Germinal center (tissue), 1 donor: ENCODE measurements around the gene SLC33A1.
"Not testable (repeated sequence)": the region's sequence is repeated elsewhere in the genome, so short reads cannot be mapped to it uniquely, and the experiment has no call there.

ENCODE experiments used
- DNase-seq: peaks from one replicate; pipeline ENCODE4 v3.0.0; 2012; ENCODE audit warnings: mixed read lengths, low spot score

SLC33A1 gene

DNA sequence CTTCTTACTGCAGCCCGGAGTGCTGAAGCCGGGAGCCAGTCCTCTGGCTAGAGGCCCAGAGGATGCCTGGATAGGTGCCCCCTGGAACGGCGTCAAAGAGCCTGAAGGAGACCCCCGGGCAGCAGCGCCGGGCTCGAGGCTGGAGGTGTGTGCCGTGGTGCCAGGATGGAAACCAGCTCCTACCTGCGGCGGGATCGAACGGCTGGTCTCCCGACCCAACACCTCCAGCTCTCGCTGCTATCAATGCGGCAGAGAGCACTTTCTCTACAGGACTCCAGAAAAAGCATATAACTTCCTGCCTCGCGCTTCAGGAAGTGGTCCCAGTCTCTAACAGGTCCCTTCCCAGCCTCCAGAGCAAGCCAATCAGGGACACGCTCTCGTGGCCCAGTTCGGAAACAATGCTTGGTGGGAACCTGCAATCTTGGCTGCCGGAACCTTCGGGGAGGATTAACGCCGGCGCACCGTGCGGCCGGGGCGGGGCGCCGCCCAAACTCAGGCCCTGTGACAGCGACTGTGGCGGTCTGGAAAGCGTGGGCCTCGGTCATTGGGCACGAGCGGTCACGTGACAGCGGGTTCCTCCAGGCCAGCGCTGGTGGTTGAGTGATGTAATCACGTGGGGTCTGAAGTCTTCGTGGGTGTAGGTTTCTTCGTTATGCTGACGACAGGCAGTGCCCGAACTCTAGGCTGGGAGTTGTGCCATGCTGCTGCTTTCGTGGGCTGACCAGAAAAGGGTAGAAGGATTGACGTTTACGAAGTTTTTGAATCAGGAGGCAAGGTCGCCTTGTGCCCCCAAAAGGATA is at the start of gene SLC33A1:
SLC33A1 (minus strand) TSS at position 287 of the 800 bp plus-strand sequence. CDS start 430 bp downstream, outside the sequence.
- peak; percentile 99 for DNase-seq

GRCh38 chr3:155895379-155895900 is 41.2 kb upstream of the SLC33A1 start:
- DNase-seq: no peak

- DNase-seq: no peak
Measured at GRCh38 chr3:155891321-155891720, 37.1 kb upstream of the SLC33A1 start.

- no peak for DNase-seq
Measured at GRCh38 chr3:155890671-155891190, 36.5 kb upstream of the SLC33A1 start.

DNA sequence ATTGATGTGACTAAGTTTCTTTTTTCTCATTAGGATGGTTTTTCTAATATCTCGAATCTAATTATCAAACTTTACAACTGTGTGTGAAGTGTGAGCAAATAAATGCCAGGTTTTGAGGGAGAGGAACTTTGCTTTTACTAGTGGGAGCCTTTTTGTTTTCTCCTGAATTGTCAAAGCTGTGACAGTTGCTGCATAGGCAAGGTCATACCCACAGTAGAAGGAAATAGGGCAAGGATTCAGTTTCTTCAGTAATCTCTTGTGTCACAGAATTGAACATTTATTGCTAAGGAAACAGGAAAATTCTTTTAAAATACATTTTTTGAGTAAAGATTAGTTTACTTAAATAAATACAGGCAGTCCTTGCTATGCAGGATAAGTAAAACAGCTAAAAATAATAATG is 35.7 kb upstream of the SLC33A1 start:
- DNase-seq: no peak

- no peak for DNase-seq
Measured at GRCh38 chr3:155889212-155889611, 35.0 kb upstream of the SLC33A1 start.

- no peak for DNase-seq
Measured at GRCh38 chr3:155886915-155887314, 32.7 kb upstream of the SLC33A1 start.

DNA sequence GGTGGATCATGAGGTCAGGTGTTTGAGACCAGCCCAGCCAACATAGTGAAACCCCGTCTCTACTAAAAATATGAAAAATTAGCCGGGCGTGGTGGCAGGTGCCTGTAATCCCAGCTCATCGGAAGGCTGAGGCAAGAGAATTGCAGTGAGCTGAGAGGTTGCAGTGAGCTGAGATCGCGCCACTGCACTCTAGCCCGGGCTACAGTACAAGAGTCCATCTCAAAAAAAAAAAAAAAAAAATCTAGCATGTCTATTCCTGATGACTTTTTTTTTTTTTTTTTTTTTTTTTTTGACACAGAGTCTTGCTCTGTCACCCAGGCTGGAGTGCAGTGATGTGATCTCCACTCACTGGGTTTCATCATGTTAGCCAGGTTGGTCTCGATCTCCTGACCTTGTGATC is 32.1 kb upstream of the SLC33A1 start:
- not testable (repeated sequence) for DNase-seq

DNA sequence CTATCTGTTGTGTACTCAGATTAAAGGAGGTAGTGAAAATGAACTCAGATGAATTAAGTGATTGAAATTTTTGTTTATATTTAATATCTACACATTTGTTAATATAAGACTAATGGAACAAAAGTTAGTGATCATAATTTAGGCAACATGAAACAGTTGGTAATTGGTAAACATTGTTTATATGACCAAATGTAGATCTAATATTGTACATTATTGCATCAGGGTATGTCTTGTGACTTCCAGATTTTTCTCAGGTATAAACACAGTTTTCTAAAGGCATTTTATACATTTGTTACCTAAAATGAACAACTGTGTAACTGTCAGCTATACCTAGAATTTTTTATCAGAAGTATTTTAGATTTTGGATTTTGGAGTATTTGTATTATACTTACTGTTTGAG is 31.1 kb upstream of the SLC33A1 start:
- DNase-seq: no peak

- no peak for DNase-seq
Measured at GRCh38 chr3:155884292-155884691, 30.1 kb upstream of the SLC33A1 start.

GRCh38 chr3:155880286-155880685 is 26.1 kb upstream of the SLC33A1 start:
- DNase-seq: no peak

DNA sequence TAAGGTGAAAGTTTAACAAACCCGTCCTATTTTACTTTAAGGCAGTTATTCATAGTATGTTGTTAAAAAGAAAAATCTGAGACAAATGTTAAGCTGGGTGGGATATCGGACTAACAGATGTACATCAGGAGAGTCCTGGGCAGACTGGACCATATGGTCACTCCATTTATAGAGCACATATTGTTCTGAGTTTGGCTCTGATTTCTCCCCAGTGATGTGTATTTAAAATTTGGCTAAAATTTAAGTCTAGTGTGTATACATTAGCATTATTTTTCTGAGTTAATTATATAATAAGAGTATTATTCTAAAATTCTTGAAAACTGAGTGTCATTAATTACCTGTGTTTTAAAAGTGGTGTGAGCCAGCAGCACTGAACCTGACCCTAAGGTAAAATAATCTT is 22.3 kb upstream of the SLC33A1 start:
- DNase-seq: no peak

- no peak for DNase-seq
Measured at GRCh38 chr3:155876037-155876436, 21.8 kb upstream of the SLC33A1 start.

DNA sequence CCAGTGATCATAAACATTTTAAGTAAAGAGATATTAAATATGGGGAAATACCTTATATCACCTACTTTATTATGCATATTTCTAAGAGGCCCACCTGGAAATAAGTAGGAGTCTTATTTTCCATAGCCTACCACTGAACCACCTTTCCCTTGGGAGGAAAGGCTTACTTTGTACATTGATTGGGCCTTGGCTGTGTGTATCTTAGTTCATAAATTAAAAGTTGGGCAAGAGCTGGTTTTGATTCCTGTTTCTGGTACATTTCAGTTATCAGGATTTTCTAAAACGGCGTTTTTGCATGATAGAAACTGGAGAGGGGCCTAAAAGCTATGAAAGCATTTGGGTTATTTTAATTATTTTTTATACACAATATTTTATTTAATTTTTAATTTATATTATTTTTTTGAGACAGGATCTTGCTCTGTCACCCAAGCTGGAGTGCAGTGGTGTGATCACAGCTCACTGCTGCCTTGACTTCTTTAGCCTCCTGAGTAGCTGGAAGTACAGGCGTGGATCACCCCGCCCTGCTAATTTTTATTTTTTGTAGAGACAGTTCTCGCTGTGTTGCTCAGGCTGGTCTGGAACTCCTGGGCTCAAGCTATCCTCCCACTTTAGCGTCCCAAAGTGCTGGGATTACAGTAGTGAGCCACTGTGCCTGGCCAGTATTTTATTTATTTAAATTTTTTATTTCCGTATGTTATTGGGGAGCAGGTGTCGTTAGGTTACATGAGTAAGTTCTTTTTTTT is 18.8 kb upstream of the SLC33A1 start:
- DNase-seq: no peak

GRCh38 chr3:155871746-155872158 is 17.5 kb upstream of the SLC33A1 start:
- no peak for DNase-seq

DNA sequence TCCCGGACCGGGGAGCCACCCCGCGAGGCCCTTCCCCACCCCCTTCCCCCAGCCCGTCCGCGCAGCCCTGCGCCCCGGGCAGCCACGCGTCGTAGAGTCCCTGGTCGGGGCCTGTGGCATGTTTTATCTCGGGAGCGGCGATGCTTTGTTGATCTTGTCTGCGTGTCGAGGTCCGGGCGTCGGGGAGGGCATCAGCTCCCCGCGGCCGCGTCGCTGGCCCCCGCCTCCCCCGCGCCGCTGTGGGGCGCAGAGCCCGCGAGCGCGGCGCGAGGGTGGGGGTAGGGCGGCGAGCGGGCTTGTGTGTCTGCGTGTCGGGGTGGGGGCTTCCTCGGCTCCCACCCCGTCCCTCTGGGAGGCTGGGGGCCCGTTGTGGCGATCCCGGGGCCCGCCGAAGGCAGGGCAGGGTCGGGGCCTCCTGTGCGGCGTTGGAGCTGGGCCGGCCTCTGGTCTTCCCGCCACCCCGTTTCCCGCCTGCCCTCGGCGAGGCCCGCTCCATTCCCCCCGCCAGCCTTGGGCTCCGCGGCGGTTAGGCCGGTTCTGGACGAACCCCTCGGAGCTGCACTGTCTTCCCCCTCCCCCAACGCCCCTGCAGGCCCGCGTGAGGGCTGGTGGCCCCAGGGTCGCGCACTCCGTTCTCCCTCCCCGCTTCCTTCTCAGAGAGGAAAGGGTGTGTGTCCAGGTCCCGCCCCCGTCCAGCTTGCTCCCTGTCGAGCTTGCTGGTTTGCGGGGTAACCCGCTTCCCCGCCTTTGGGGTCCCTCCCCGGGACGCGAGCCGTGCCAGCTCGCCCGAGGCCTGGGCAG is 16.9 kb upstream of the SLC33A1 start:
- DNase-seq: peak; percentile 53

DNA sequence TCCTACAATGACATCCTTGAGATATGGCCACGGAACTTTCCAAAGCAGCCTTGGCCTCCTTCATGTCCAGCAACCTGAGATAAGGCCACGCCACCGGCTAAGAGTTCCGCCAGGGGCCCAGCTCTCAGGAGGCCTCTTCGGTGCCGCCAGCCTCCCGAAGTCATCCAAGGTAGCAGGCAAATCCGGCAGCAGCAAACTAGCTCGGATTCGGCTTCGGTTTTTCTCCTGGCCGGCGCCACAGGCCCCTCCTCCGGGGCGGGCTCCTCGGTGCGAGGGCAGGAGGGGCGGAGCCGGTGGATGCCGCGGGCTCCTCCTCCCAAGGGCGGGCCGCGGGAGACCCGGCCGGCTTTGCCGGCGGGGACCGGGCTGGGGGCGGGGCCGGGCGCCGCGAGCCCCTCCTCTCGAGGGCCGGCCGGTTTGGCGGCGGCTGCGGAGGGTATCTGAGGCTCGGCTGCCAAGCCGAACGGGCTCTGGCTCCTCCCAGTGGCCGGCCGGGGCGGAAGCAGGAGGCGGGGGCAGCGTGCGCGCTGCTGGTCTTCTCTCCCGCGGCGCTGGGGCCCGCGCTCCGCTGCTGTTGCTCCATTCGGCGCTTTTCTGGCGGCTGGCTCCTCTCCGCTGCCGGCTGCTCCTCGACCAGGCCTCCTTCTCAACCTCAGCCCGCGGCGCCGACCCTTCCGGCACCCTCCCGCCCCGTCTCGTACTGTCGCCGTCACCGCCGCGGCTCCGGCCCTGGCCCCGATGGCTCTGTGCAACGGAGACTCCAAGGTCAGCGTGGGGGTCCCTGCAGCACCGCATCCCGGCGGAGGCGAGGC is 16.1 kb upstream of the SLC33A1 start, which contains the start of gene GMPS:
GMPS (plus strand) TSS at position 518 of the 812 bp plus-strand sequence; CDS start at position 739, 221 bp downstream.
- DNase-seq: peak; percentile 97

DNA sequence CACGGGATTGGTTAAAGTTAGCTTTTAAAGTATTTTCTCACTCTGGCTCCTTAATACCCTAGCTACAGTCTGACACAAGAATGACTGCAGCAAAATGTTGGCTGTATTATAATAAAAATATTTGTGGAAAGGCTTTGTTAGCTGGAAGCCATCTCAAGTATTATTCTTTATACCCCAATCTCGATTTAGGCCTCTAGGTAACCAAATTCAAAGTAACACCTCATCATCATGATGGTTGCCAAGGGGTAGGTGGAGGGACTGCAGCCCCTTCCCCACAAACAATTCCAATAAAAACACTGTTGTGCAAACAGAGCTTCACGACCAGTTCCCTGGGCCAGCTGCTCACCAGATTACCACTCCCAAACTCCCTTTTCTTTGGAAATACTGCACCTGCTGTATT is 15.5 kb upstream of the SLC33A1 start:
- DNase-seq: no peak

DNA sequence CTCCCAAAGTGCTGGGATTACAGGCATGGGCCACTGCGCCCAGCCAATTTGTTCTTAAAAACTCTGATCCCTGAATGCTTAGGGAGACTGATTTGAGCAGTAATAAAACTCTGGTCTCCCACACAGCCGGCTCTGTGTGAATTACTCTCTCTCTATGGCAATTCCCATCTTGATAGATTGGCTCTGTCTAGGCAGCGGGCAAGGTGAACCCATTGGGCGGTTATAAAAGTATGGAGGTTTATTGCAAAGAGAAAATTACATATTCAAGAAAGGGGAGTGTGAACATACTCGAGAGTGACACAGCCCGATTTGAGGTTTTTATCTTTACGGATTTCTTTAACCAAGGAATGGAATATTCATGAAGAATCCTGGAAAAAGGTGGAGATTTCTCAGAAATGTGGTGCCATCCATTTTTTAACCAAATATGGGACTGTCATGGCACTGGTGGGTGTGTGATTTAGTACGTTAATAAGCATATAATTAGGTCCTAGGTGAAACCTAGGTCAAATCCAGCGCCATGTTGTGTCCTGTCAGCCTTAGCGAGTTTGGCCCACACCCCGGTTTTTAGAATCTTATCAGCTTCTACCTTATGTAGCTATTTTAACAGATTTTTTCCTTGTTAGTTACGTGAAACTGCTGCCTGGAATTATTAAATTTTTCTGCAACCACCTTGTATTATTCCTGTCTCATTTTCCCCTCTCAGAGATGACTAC is 9.0 kb upstream of the SLC33A1 start:
- no peak for DNase-seq

GRCh38 chr3:155862290-155862982 is 8.2 kb upstream of the SLC33A1 start:
- not testable (repeated sequence) for DNase-seq
